T-helper 2 cell treated with Interferon-gamma antibody and Interleukin-4, amounts not matched to agents 5 μg/mL and 100 μg/mL, for 36 hours (primary cell): ENCODE results near the gene SECTM1.

ENCODE experiments used
- DNase-seq: peaks from one replicate; pipeline ENCODE4 v3.0.0; 2021; ENCODE audit warnings: low spot score
- H3K27ac Mint-ChIP-seq: one replicate; pipeline ENCODE4 v1.8.0; 2021; ENCODE audit warnings: mild to moderate bottlenecking, mixed read lengths
- H3K27me3 Mint-ChIP-seq: one replicate; pipeline ENCODE4 v1.8.0; 2021; ENCODE audit warnings: low read depth, mixed read lengths
- H3K36me3 Mint-ChIP-seq: one replicate; pipeline ENCODE4 v1.8.0; 2021; ENCODE audit warnings: low read depth, mixed read lengths
- H3K4me1 Mint-ChIP-seq: one replicate; pipeline ENCODE4 v1.8.0; 2021; ENCODE audit warnings: low read depth, mixed read lengths
- H3K4me3 Mint-ChIP-seq: one replicate; pipeline ENCODE4 v1.8.0; 2022; ENCODE audit warnings: mild to moderate bottlenecking, moderate library complexity, mixed read lengths
- H3K9me3 Mint-ChIP-seq: one replicate; pipeline ENCODE4 v1.8.0; 2021; ENCODE audit warnings: mixed read lengths

SECTM1 gene

GRCh38 chr17:82345151-82345976 lies 11.8 kb upstream of the SECTM1 start:
- H3K4me3 Mint-ChIP-seq: no peak overlapping the region
- peaks cover 16% of the 10 kb centered on the region for H3K27me3 Mint-ChIP-seq
- no peaks in the 10 kb centered on the region for H3K36me3 Mint-ChIP-seq
- H3K27ac Mint-ChIP-seq: no peak overlapping the region
- DNase-seq: no peak
- H3K9me3 Mint-ChIP-seq: no peaks in the 10 kb centered on the region
- H3K4me1 Mint-ChIP-seq: peaks cover 7% of the 10 kb centered on the region

DNA sequence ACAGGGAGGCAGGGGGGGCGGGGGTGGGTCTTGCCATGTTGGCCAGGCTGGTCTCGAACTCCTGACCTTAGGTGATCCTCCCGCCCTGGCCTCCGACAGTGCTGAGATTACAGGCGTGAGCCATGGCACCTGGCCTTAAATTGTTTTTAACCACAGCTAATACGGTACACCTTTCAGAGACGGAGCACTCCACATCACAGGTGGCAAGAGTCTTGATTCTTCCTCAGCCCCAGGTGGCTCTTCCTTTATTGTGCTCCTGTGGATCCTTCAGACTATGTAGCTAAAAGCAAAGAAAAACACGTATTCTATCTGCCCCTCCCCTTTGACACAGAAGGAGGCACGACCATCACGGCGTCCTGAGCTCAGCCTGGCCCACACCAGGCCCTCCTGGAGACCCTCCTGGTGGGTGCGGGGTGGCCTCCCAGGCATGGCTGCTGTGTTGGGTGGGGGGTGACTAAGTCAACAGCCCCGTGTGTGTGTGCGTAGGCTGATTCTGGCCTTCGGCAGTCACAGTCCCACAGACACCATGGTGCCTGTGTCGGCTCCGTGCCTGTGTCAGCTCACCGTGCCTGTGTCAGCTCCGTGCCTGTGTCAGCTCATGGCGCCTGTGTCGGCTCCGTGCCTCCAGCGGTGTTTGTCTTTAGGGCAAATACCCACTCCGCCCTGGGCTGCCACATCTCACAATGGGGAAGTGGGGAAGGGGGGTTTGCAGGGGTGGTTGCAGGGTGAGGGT lies 10.8 kb upstream of the SECTM1 start:
- H3K9me3 Mint-ChIP-seq: no peaks in the 10 kb centered on the region
- H3K4me1 Mint-ChIP-seq: peaks cover 7% of the 10 kb centered on the region

GRCh38 chr17:82343560-82343959 lies 10.0 kb upstream of the SECTM1 start:
- Mint-ChIP-seq H3K4me3 (no peak overlapping the region), H3K27ac (no peak overlapping the region), H3K36me3 (no peaks in the 10 kb centered on the region), H3K27me3 (peaks cover 9% of the 10 kb centered on the region), H3K9me3 (no peaks in the 10 kb centered on the region), H3K4me1 (peaks cover 8% of the 10 kb centered on the region)
- DNase-seq: no peak

More for the DNA sequence above, 10.8 kb upstream of the SECTM1 start:
- Mint-ChIP-seq H3K36me3 (no peaks in the 10 kb centered on the region), H3K27me3 (peaks cover 13% of the 10 kb centered on the region), H3K4me3 (no peak overlapping the region), H3K27ac (no peak overlapping the region)
- DNase-seq: no peak

DNA sequence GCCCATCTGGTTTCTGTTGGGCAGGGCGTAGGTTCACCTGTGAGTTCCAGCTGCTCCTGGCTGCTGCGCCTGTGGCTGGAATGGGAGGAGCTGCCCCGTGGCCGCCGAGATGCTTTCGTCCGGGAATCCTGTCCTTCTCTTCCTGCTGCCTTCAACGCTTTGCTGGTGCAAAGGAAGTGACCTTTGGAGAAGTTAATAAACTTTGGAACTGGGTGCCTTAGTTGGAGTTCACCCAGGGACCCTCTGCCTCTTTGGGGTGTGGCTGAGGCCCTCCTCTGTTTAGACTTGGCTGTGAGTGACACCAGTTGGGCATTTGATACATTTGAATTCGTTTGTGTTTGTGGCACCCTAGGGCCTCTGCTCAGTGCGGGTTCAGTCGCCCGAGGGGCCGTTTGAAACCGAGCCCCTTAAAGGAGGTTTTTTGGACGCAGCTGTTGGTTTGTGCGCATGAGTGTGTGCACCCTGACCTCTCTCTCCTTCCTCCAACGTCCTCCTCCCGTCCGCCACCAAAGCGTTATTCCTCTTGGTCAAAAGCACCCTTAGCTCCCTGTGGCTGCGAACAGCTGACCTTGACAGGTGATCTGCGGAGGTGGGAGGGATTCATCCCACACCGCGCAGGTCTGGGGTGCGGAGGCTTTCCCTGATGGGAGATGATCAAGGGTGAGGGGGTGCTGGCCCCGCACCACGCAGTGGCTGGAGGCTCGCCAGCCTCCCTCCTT lies 9.0 kb upstream of the SECTM1 start:
- DNase-seq: no peak
- Mint-ChIP-seq H3K4me3 (no peak overlapping the region), H3K27ac (no peak overlapping the region), H3K9me3 (no peaks in the 10 kb centered on the region), H3K27me3 (peaks cover 13% of the 10 kb centered on the region), H3K4me1 (peaks cover 10% of the 10 kb centered on the region), H3K36me3 (no peaks in the 10 kb centered on the region)

DNA sequence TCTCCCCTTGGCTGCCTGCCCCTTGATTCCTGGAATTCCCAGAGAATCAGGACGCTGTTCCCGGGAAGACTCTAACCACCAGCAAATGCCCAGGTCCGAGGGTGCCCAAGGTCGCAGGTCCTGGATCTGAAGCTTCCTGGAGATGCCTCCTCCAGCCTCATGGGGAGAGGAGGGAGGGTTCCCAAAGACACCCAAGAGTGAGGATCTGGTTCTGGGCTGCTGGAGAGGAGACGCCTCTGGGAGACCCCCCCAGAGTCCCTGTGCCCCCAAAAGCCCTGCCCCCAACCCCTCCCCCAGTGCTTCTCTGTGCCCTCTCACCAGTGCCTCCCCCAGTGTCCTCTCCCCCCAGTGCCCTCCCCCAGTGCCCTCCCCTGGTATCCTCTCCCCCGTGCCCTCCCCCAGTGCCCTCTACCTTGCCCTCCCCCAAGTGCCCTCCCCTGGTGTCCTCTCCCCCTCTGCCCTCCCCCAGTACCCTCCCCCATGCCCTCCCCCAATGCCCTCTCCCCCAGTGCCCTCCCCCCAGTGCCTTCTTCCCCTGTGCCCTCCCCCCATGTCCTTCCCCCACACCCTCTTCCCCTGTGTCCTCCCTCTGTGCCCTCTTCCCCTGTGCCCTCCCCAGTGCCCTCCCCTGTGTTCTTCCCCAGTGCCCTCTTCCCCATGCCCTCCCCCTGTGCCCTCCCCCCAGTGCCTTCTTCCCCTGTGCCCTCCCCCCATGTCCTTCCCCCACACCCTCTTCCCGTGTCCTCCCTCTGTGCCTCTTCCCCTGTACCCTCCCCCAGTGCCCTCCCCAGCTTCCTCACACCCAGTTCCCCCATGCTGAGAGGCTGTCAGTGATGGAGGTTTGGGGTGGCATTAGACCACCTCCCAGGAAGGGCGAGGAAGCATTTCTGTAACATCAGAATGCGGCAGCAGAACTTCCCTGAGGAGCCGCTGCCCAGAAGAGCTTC lies 6.3 kb upstream of the SECTM1 start:
- peaks cover 15% of the 10 kb centered on the region for H3K4me1 Mint-ChIP-seq
- peaks cover 10% of the 10 kb centered on the region for H3K27me3 Mint-ChIP-seq
- H3K27ac Mint-ChIP-seq: no peak overlapping the region
- no peak overlapping the region for H3K4me3 Mint-ChIP-seq
- H3K9me3 Mint-ChIP-seq: no peaks in the 10 kb centered on the region
- H3K36me3 Mint-ChIP-seq: no peaks in the 10 kb centered on the region
- DNase-seq: no peak

DNA sequence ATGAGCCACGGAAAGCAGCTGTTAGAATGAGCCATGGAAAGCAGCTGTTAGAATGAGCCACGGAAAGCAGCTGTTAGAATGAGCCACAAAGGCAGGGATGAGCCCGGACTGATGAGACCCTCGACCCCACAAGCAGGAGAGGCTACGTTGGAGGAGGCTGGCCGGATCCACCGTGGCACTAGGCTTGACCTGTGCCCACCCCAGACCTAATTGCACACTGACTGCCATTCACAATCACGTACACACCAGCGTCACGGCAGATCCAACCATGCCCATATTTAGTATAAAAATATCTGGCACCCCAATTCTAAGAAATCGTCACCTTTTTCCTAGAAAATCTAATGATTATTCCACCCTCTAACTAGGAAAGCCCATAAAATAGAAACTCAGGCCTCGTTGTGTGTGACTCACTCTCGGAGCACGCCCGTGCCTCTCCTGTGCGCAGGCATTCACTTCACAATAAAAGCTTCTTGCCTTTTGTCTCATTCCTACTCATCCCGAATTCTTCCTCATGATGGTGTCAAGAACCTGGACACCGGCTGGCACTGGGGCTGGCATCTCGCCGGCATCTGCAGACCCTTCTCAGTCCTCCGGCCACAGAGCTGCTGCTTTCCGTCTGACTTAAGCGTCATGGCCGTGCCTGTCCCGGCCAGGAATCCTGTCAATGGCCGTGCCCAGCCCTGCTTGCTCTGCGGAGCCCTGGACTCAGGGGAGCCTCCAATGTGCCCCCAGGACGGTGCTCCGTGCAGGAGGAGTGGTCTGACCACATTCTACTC lies 5.5 kb upstream of the SECTM1 start:
- Mint-ChIP-seq H3K36me3 (no peaks in the 10 kb centered on the region), H3K27me3 (peaks cover 10% of the 10 kb centered on the region), H3K9me3 (no peaks in the 10 kb centered on the region), H3K4me3 (no peak overlapping the region), H3K4me1 (peaks cover 18% of the 10 kb centered on the region), H3K27ac (peak overlapping the region; percentile 27)
- DNase-seq: no peak

- Mint-ChIP-seq H3K27me3 (peaks cover 20% of the 10 kb centered on the region), H3K4me3 (peak overlapping the region; percentile 97), H3K27ac (peak overlapping the region; percentile 96), H3K36me3 (no peaks in the 10 kb centered on the region), H3K9me3 (no peaks in the 10 kb centered on the region), H3K4me1 (peaks cover 23% of the 10 kb centered on the region)
- DNase-seq: no peak
Observed at GRCh38 chr17:82334622-82335394, 1.2 kb upstream of the SECTM1 start.

- H3K27me3 Mint-ChIP-seq: peaks cover 20% of the 10 kb centered on the region
- H3K4me1 Mint-ChIP-seq: peaks cover 23% of the 10 kb centered on the region
Observed at GRCh38 chr17:82334204-82334621, 647 bp upstream of the SECTM1 start.

DNA sequence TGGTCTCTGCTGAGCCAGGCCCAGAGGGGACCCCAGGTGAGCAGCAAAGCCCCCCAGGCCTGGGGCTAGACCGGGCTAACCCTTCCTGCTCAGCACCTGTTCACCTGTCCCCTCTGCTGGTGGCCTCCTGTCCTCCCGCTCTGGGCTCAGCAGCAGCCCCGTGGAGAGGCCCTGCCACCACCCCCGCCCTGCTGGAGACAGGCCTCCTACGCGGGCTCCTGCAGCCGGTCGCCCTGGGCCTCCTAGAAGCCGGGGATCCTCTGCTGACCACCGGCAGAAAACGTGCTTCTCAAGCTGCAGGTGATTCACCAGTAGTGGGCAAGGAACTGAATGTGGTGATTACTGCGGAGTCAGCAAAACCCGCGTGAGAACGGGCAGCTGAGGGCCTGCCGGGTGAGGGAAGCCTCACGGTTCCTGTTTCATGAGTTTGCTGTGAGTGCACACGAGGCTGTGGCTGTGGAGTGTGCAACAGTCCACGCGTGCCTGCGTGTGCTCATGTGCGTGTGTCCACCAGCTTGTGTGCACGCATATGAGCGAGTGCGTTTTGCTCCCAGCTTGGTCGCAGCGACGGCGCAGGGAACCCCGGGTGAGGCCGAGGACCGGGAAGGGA lies 792 bp downstream of the SECTM1 start:
- peaks cover 20% of the 10 kb centered on the region for H3K4me1 Mint-ChIP-seq
- H3K4me3 Mint-ChIP-seq: peak overlapping the region; percentile 75
- H3K27me3 Mint-ChIP-seq: peaks cover 16% of the 10 kb centered on the region
- H3K9me3 Mint-ChIP-seq: no peaks in the 10 kb centered on the region
- H3K27ac Mint-ChIP-seq: no peak overlapping the region
- no peak for DNase-seq
- no peaks in the 10 kb centered on the region for H3K36me3 Mint-ChIP-seq

More at GRCh38 chr17:82334204-82334621, 647 bp upstream of the SECTM1 start:
- Mint-ChIP-seq H3K9me3 (no peaks in the 10 kb centered on the region), H3K27ac (peak overlapping the region; percentile 96), H3K36me3 (no peaks in the 10 kb centered on the region), H3K4me3 (peak overlapping the region; percentile 97)
- DNase-seq: no peak

GRCh38 chr17:82331345-82331939 lies 2.1 kb downstream of the SECTM1 start:
- H3K27ac Mint-ChIP-seq: no peak overlapping the region
- no peak for DNase-seq
- peaks cover 20% of the 10 kb centered on the region for H3K4me1 Mint-ChIP-seq
- H3K4me3 Mint-ChIP-seq: no peak overlapping the region
- no peaks in the 10 kb centered on the region for H3K9me3 Mint-ChIP-seq
- H3K27me3 Mint-ChIP-seq: peaks cover 16% of the 10 kb centered on the region
- H3K36me3 Mint-ChIP-seq: no peaks in the 10 kb centered on the region

GRCh38 chr17:82330322-82331239 lies 3.0 kb downstream of the SECTM1 start:
- no peak for DNase-seq
- Mint-ChIP-seq H3K9me3 (no peaks in the 10 kb centered on the region), H3K4me3 (no peak overlapping the region), H3K27ac (no peak overlapping the region), H3K4me1 (peaks cover 14% of the 10 kb centered on the region), H3K27me3 (peaks cover 16% of the 10 kb centered on the region), H3K36me3 (no peaks in the 10 kb centered on the region)
